ENCODE results near the gene AGAP1.

Gene AGAP1

DNA sequence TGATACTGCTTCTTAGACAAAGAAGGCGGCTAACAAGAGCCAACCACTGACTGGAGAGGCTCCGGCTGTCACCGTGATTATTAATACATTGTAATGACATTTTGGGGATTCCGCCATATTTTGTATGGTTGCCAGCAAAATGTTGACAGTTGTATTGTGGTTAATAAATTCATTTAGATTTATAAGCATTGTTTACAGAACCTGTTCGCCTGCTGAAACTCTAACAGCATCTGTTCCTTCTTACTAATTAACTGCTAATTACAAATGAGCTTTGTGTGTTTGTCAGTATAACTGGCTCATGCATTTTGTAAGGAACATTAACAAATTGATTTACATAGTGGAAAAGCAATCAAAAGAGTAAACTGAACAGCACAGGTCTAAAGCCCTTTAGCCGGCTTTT is 342.0 kb downstream of the AGAP1 start:
- DNase-seq: no peak

- DNase-seq: no peak
These were observed 342.7 kb downstream of the AGAP1 start for GRCh38 chr2:235836491-235836911.

- DNase-seq: no peak
These were observed 345.4 kb downstream of the AGAP1 start for GRCh38 chr2:235839226-235839625.

- DNase-seq: no peak
These were observed 346.1 kb downstream of the AGAP1 start for GRCh38 chr2:235839974-235840373.

DNA sequence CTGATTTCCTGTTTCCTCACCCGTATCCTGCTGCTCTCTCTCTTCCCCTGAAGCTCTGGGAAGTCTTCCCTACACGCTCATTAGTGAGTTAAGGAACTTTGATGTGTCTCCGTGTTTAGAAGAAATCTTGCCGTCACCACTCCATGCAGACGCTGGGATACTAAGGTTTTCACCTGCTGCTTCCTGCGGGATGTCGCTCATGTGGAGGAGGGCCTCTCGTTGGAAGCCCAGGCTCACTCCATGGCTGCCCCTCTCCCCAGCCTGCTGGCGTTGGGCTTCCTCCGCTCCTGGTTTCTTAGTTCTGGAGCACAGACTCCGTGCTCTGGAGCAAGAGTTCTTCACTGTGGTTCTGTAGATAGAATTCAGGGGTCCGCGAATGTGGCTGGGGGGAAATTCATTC is 348.0 kb downstream of the AGAP1 start:
- DNase-seq: no peak

- no peak for DNase-seq
These were observed 349.1 kb downstream of the AGAP1 start for GRCh38 chr2:235842941-235843340.

GRCh38 chr2:235843591-235844395 is 349.9 kb downstream of the AGAP1 start:
- DNase-seq: no peak

GRCh38 chr2:235844561-235844960 is 350.7 kb downstream of the AGAP1 start:
- no peak for DNase-seq

DNA sequence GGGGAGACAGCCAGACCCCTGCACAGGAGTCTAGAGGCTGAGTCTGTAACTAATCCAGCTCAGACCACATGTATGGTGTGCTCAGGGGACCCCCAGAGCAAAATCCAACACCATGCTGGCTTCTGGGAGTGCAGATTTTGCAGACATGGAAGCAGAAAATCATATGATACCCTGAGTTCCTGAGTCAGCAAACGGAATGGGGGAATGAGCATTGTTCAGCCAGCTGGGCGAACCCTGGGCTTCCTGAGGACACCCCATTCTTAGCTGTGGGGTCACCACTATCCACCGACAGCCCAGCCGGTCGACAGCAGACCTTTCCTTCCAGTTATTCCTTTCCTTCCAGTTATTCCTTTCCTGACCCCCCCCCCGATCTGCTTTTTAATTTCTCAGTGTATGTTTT is 351.4 kb downstream of the AGAP1 start:
- no peak for DNase-seq

- no peak for DNase-seq
These were observed 353.7 kb downstream of the AGAP1 start for GRCh38 chr2:235847576-235847975.

DNA sequence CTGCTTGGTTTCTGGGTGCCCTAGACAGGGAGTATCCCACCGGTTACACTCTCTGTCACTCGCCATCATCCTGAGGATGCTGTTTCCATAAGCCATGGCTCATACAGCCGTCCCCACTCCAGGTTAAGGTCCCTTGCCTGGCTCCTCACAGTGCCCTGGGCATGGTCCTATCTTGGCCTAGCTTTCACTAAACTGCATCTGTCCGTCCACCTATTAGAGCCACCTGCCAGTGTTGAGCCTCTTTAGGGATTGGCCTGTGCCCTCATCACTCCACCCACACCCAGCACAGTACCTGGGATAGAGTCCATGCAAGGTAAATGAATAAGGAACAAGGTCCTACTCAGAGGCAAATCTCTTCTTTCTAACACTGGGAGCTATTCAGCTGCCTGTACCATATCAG is 354.2 kb downstream of the AGAP1 start:
- DNase-seq: no peak

- no peak for DNase-seq
These were observed 355.1 kb downstream of the AGAP1 start for GRCh38 chr2:235848946-235849345.

GRCh38 chr2:235849489-235849888 is 355.6 kb downstream of the AGAP1 start:
- no peak for DNase-seq

- DNase-seq: no peak
These were observed 356.4 kb downstream of the AGAP1 start for GRCh38 chr2:235850289-235850688.

DNA sequence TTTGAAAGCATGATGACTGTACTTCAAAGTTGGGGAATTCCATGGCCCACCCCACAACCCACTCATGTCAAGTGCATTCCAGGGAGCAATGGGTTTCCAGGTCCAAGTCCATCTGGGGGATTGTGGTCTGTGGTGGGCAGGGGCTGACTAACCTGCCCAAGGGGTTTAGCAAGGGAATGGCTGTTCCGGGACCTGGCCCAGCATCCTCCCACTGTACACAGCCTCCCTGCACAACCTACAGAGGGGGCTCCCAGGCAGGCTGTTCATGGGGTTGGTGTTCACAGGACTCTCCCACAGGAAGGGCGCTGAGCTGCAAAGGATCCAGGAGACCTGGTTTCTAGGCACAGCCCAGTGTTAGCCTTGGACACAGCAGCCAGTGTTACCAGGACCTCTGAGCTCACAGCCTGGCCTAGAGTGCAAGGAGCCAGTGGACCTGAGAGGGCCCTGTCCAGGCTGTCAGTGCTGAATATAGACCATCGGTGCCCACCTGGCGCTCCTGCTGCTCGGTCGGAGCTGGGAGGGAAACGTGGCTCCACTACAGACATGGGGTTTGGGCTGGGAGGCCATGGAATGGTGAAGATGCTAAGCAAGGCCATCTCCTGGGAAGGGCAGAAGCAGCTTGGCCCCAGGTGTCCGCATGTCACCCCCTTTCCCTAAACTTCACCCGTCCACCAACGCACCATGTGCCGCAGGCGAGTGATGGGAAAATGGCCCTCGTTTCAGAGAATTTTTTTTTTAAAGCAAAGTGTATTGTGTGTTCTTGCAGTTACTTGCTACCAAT is 357.1 kb downstream of the AGAP1 start:
- DNase-seq: no peak

- no peak for DNase-seq
These were observed 358.1 kb downstream of the AGAP1 start for GRCh38 chr2:235851828-235852525.

- no peak for DNase-seq
These were observed 358.7 kb downstream of the AGAP1 start for GRCh38 chr2:235852526-235852920.

GRCh38 chr2:235854276-235854675 is 360.4 kb downstream of the AGAP1 start:
- DNase-seq: no peak

GRCh38 chr2:235855011-235855410 is 361.2 kb downstream of the AGAP1 start:
- DNase-seq: no peak

- DNase-seq: no peak
These were observed 362.5 kb downstream of the AGAP1 start for GRCh38 chr2:235856151-235856854.

DNA sequence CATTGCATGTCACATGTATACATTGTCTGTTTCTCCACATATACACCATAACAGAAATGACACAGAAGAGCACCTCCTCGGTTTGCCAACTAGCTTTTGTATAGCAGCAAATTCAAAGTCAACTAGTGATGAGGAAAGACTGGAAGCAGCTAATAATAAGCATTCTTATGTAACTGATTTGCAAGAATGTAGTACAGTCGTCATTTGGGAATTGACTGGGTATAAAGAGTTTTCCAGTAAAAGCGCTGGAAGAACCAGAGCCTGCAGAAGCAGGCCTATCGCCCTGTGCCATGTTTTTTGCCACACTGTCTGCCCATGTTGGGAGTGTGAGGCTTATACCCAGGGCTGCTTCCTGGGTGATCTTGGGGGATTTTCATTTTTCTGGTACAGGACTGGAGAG is 363.8 kb downstream of the AGAP1 start:
- no peak for DNase-seq

- DNase-seq: no peak
These were observed 365.0 kb downstream of the AGAP1 start for GRCh38 chr2:235858881-235859280.

DNA sequence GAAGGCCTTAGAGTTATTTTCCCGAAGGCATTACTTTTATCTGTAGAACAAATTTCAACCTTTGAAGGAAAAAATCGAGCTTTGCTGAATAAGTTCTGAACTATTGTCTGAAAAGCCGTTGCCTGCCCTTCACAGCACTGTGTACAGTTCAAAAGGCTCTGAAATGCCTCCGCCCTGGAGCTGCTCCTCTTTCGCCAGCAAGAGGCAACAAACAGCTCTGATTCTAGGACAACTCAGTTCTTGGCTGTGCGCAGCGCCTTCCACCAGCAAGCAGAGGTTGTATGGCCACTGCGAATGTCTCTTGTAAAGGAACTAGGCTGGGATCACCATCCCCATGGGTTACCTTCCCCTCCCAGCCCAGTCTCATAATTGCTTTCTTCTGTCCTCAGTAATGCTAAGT is 365.8 kb downstream of the AGAP1 start:
- no peak for DNase-seq

Measured in kidney glomerular epithelial cell (primary cell).